Esophagus muscularis mucosa (tissue), 4 donors: Measurements from ENCODE around the gene TM4SF1. TPM values are rescaled to one million over a fixed set of nuclear protein-coding genes. Genes with fewer than 3 reads are reported as not detected.
A peak's percentile ranks its signal among the peaks of the same experiment; 100 is the strongest.

ENCODE experiments used
- DNase-seq: peaks from one replicate; pipeline ENCODE4 v3.0.0-alpha.2; 2017; ENCODE audit errors: extremely low spot score
- H3K27ac ChIP-seq, 4 donors: fragments of 200-600 bp; sonication (generic); replicated peaks in 1 of 4; 1 replicate in 3 of 4; 2 replicates in 1 of 4; pipeline ENCODE4 v1.5.1; 2016 to 2019; ENCODE audit warnings: mild to moderate bottlenecking in 1 of 4
- H3K27me3 ChIP-seq, 4 donors: fragments of 200-600 bp; sonication (generic); one replicate each; pipeline versions ENCODE4 v1.5.1 to v1.6.0; 2016 to 2019
- H3K36me3 ChIP-seq, 4 donors: fragments of 200-600 bp; sonication (generic); one replicate each; pipeline ENCODE4 v1.5.1; 2016 to 2019
- H3K4me1 ChIP-seq, 4 donors: fragments of 200-600 bp; sonication (generic); one replicate each; pipeline ENCODE4 v1.5.1; 2016 to 2019
- H3K4me3 ChIP-seq, 4 donors: fragments of 200-600 bp; sonication (generic); 1 replicate in 2 of 4; 2 replicates in 2 of 4; pipeline ENCODE4 v1.5.1; 2016 to 2019; ENCODE audit warnings: mild to moderate bottlenecking in 4 of 4, moderate library complexity in 1 of 4
- H3K9me3 ChIP-seq, 4 donors: fragments of 200-600 bp; sonication (generic); 1 replicate in 3 of 4; 2 replicates in 1 of 4; pipeline ENCODE4 v1.5.1; 2016 to 2019
- CTCF ChIP-seq, 3 experiments: fragments of 200-600 bp in 2 of 3; fragments of 450-650 bp in 1 of 3; sonication (generic) in 2 of 3; IDR thresholded peaks; one replicate each; pipeline ENCODE4 v1.5.1; 2017 to 2019; ENCODE audit warnings: antibody characterized with exemption in 3 of 3, mild to moderate bottlenecking in 2 of 3, moderate library complexity in 1 of 3
- EP300 ChIP-seq: sonication (generic); formaldehyde crosslinking; IDR thresholded peaks from one replicate; pipeline ENCODE4 v1.6.1; 2017; ENCODE audit warnings: antibody characterized with exemption
- POLR2A ChIP-seq: fragments of 450-650 bp; IDR thresholded peaks from one replicate; pipeline ENCODE4 v1.6.1; 2017; ENCODE audit warnings: antibody characterized with exemption, moderate library complexity, mild to moderate bottlenecking, low read depth
- POLR2AphosphoS5 ChIP-seq, 2 donors: sonication (generic); formaldehyde crosslinking; IDR thresholded peaks; one replicate each; pipeline ENCODE4 v1.6.1; 2017; ENCODE audit warnings: antibody characterized with exemption in 2 of 2
- WGBS: methylation state at CpG from one replicate; pipeline ENCODE4 v1.1.5; 2018; 5-methylcytosine and 5-hydroxymethylcytosine counted together
- intact Hi-C: fragments of 100-400 bp; cut with DNase I; formaldehyde crosslinking; loops from one replicate; pipeline ENCODE4 v1.15.1; 2023
- total RNA-seq, 4 donors: library from RNA; depleted of rRNA; stranded (reverse); fragments of >200 nt; gene quantifications; one replicate each; pipeline versions ENCODE4 v1.1.0 to v1.2.1, GENCODE V29; 2016

TM4SF1 gene
- total RNA-seq, 4 donors from 2014 or later = 28.7 to 151 (median 77.7) TPM

- H3K27ac ChIP-seq = peak overlapping the region; percentile 50 to 78 (median 74)
- peak overlapping the region; percentile 41 to 56 (median 44) for H3K4me3 ChIP-seq
- WGBS = 36% methylated on average over 8 of the region's 8 CpGs
- DNase-seq = no peak
- no peaks in the 10 kb centered on the region for H3K27me3 ChIP-seq
- TF ChIP-seq POLR2AphosphoS5 (IDR thresholded peaks at IDR 0.05) = peak in 1 of 2 donors; percentile 38
- TF ChIP-seq EP300 = no peak
- H3K4me1 ChIP-seq = peaks cover 16 to 28% (median 24%) of the 10 kb centered on the region in 4 donors
- intact Hi-C loops = no loop called here
- no peaks in the 10 kb centered on the region for H3K9me3 ChIP-seq
- H3K36me3 ChIP-seq = peaks cover 0 to 31% (median 0%) of the 10 kb centered on the region in 4 donors
These were observed 586 bp downstream of the TM4SF1 start for GRCh38 chr3:149376718-149377407.

GRCh38 chr3:149375501-149376196, 1.8 kb downstream of the TM4SF1 start:
- Histone ChIP-seq H3K9me3 (no peaks in the 10 kb centered on the region), H3K36me3 (peaks cover 0 to 39% (median 0%) of the 10 kb centered on the region in 4 donors), H3K27me3 (no peaks in the 10 kb centered on the region), H3K27ac (peak overlapping the region; percentile 50 to 78 (median 74)), H3K4me3 (peak overlapping the region; percentile 41 to 56 (median 44)), H3K4me1 (peaks cover 21 to 38% (median 34%) of the 10 kb centered on the region in 4 donors)
- TF ChIP-seq EP300 (no peak), POLR2A (no peak), POLR2AphosphoS5 (IDR thresholded peaks at IDR 0.05) (peak; percentile 26 to 47), CTCF (IDR thresholded peaks at IDR 0.05) (no peak)
- WGBS = 86% methylated on average over 4 of the region's 4 CpGs
- intact Hi-C loops = no loop called here
- DNase-seq = no peak

- Histone ChIP-seq H3K4me3 (peak overlapping the region; percentile 41 to 56 (median 44)), H3K9me3 (no peaks in the 10 kb centered on the region), H3K4me1 (peaks cover 26 to 45% (median 40%) of the 10 kb centered on the region in 4 donors), H3K27me3 (no peaks in the 10 kb centered on the region), H3K36me3 (peaks cover 0 to 46% (median 0%) of the 10 kb centered on the region in 4 donors), H3K27ac (peak overlapping the region; percentile 50 to 78 (median 74))
- intact Hi-C loops = no loop called here
- WGBS = 81% methylated on average over 3 of the region's 3 CpGs
- TF ChIP-seq POLR2A (no peak), EP300 (no peak), CTCF (IDR thresholded peaks at IDR 0.05) (no peak), POLR2AphosphoS5 (IDR thresholded peaks at IDR 0.05) (no peak)
- DNase-seq = no peak
These were observed 2.5 kb downstream of the TM4SF1 start for GRCh38 chr3:149374793-149375500.

- no peak for TF ChIP-seq EP300
- no peak for TF ChIP-seq POLR2AphosphoS5 (IDR thresholded peaks at IDR 0.05)
- no peak for TF ChIP-seq POLR2A
- TF ChIP-seq CTCF (IDR thresholded peaks at IDR 0.05) = no peak
- H3K9me3 ChIP-seq = no peaks in the 10 kb centered on the region
- H3K4me1 ChIP-seq = peaks cover 26 to 50% (median 45%) of the 10 kb centered on the region in 4 donors
- no peaks in the 10 kb centered on the region for H3K27me3 ChIP-seq
- H3K36me3 ChIP-seq = peaks cover 0 to 51% (median 0%) of the 10 kb centered on the region in 4 donors
- WGBS = 79% methylated on average over 1 of the region's 1 CpG
- peak overlapping the region in 1 of 4 donors; percentile 41 for H3K4me3 ChIP-seq
- no peak for DNase-seq
- H3K27ac ChIP-seq = peak overlapping the region in 1 of 4 donors; percentile 50
- intact Hi-C loops = no loop called here
These were observed 3.1 kb downstream of the TM4SF1 start for GRCh38 chr3:149374391-149374790.
